MM.1S (cell line): ENCODE results near the gene PPP4R1.

Source experiments
- DNase-seq: peaks from one replicate; pipeline ENCODE4 v3.0.0-alpha.2; 2015
- H2AFZ ChIP-seq: fragments of 300-600 bp; sonication (generic); 2 replicates; pipeline ENCODE4 v1.6.0; 2016; ENCODE audit warnings: antibody characterized with exemption, low read length
- H3F3A ChIP-seq: fragments of 300-600 bp; sonication (generic); 2 replicates; pipeline ENCODE4 v1.6.1; 2016; ENCODE audit warnings: mild to moderate bottlenecking, antibody characterized with exemption, low read length, moderate library complexity, mixed read lengths; ENCODE audit not compliant: insufficient read depth
- H3K27ac ChIP-seq: fragments of 300-600 bp; sonication (generic); 2 replicates; pipeline ENCODE4 v1.5.1; 2016; ENCODE audit warnings: mild to moderate bottlenecking, low read length
- H3K27me3 ChIP-seq: fragments of 300-600 bp; sonication (generic); replicated peaks from 2 replicates; pipeline ENCODE4 v1.6.0; 2016; ENCODE audit warnings: low read length; ENCODE audit not compliant: insufficient read depth
- H3K36me3 ChIP-seq: fragments of 300-600 bp; sonication (generic); replicated peaks from 2 replicates; pipeline ENCODE4 v1.6.1; 2016; ENCODE audit warnings: mild to moderate bottlenecking, low read length, mixed read lengths; ENCODE audit not compliant: insufficient read depth
- H3K4me1 ChIP-seq: fragments of 300-600 bp; sonication (generic); 2 replicates; pipeline ENCODE4 v1.6.1; 2016; ENCODE audit warnings: low read length, mixed read lengths
- H3K4me2 ChIP-seq: fragments of 300-600 bp; sonication (generic); 2 replicates; pipeline ENCODE4 v1.6.0; 2016; ENCODE audit warnings: low read depth, low read length
- H3K4me3 ChIP-seq: fragments of 300-600 bp; sonication (generic); 2 replicates; pipeline ENCODE4 v1.5.1; 2016; ENCODE audit warnings: low read length, mixed read lengths
- H3K79me2 ChIP-seq: fragments of 300-600 bp; sonication (generic); 2 replicates; pipeline ENCODE4 v1.6.1; 2016; ENCODE audit warnings: mixed run types, low read length, mixed read lengths
- H3K9ac ChIP-seq: fragments of 300-600 bp; sonication (generic); 2 replicates; pipeline ENCODE4 v1.6.1; 2016; ENCODE audit warnings: low read length, mixed read lengths
- H3K9me2 ChIP-seq: fragments of 300-600 bp; sonication (generic); replicated peaks from 2 replicates; pipeline ENCODE4 v1.6.1; 2016; ENCODE audit warnings: mild to moderate bottlenecking, low read length, mixed read lengths; ENCODE audit not compliant: insufficient read depth
- H3K9me3 ChIP-seq: fragments of 300-600 bp; sonication (generic); replicated peaks from 2 replicates; pipeline ENCODE4 v1.6.1; 2016; ENCODE audit warnings: mild to moderate bottlenecking, low read length, mixed read lengths; ENCODE audit not compliant: insufficient read depth
- H4K20me1 ChIP-seq: fragments of 300-600 bp; sonication (generic); 2 replicates; pipeline ENCODE4 v1.6.1; 2016; ENCODE audit warnings: mild to moderate bottlenecking, low read length, moderate library complexity, mixed read lengths; ENCODE audit not compliant: insufficient read depth
- CTCF ChIP-seq: fragments of 300-600 bp; sonication (generic); IDR thresholded peaks from 2 replicates; pipeline ENCODE4 v1.5.1; 2016; ENCODE audit warnings: antibody characterized with exemption, low read length, mixed read lengths
- EZH2 ChIP-seq: fragments of 300-600 bp; sonication (generic); optimal IDR thresholded peaks from 2 replicates; pipeline ENCODE3; 2017; ENCODE audit warnings: low read depth, mild to moderate bottlenecking, antibody characterized with exemption, low read length, mixed read lengths
- EZH2phosphoT487 ChIP-seq: fragments of 300-600 bp; sonication (generic); IDR thresholded peaks from 2 replicates; pipeline ENCODE4 v1.6.1; 2018; ENCODE audit warnings: antibody characterized with exemption, low read length

The PPP4R1 gene

GRCh38 chr18:9638886-9639285 is 24.5 kb upstream of the PPP4R1 start:
- H3K9me2 ChIP-seq = no peaks in the 10 kb centered on the region
- H3K9me3 ChIP-seq = no peaks in the 10 kb centered on the region
- no peaks in the 10 kb centered on the region for H3K36me3 ChIP-seq
- H3K9ac ChIP-seq = no peak overlapping the region
- TF ChIP-seq CTCF = no peak
- no peak for TF ChIP-seq EZH2
- TF ChIP-seq EZH2phosphoT487 = no peak
- no peak overlapping the region for H3K4me3 ChIP-seq
- no peaks in the 10 kb centered on the region for H3F3A ChIP-seq
- H3K4me1 ChIP-seq = no peaks in the 10 kb centered on the region
- H2AFZ ChIP-seq = no peak overlapping the region
- no peak overlapping the region for H3K4me2 ChIP-seq
- no peak overlapping the region for H3K27ac ChIP-seq
- H3K27me3 ChIP-seq = no peaks in the 10 kb centered on the region
- no peaks in the 10 kb centered on the region for H4K20me1 ChIP-seq
- H3K79me2 ChIP-seq = no peaks in the 10 kb centered on the region
- no peak for DNase-seq

GRCh38 chr18:9637036-9637767 is 22.8 kb upstream of the PPP4R1 start:
- no peak for DNase-seq
- no peak overlapping the region for H2AFZ ChIP-seq
- no peaks in the 10 kb centered on the region for H3K36me3 ChIP-seq
- no peaks in the 10 kb centered on the region for H3K27me3 ChIP-seq
- H3K9me2 ChIP-seq = no peaks in the 10 kb centered on the region
- H3K9ac ChIP-seq = no peak overlapping the region
- H4K20me1 ChIP-seq = no peaks in the 10 kb centered on the region
- no peak overlapping the region for H3K27ac ChIP-seq
- no peaks in the 10 kb centered on the region for H3K9me3 ChIP-seq
- H3K4me1 ChIP-seq = no peaks in the 10 kb centered on the region
- no peak for TF ChIP-seq CTCF
- TF ChIP-seq EZH2phosphoT487 = no peak
- no peak for TF ChIP-seq EZH2
- H3K4me2 ChIP-seq = no peak overlapping the region
- no peak overlapping the region for H3K4me3 ChIP-seq
- no peaks in the 10 kb centered on the region for H3K79me2 ChIP-seq
- H3F3A ChIP-seq = no peaks in the 10 kb centered on the region

GRCh38 chr18:9634856-9635255 is 20.5 kb upstream of the PPP4R1 start:
- no peak overlapping the region for H3K27ac ChIP-seq
- H3K27me3 ChIP-seq = no peaks in the 10 kb centered on the region
- no peak for DNase-seq
- H4K20me1 ChIP-seq = no peaks in the 10 kb centered on the region
- H2AFZ ChIP-seq = no peak overlapping the region
- no peak overlapping the region for H3K4me3 ChIP-seq
- no peaks in the 10 kb centered on the region for H3K79me2 ChIP-seq
- H3K4me1 ChIP-seq = no peaks in the 10 kb centered on the region
- H3K9me2 ChIP-seq = no peaks in the 10 kb centered on the region
- H3K36me3 ChIP-seq = no peaks in the 10 kb centered on the region
- H3F3A ChIP-seq = no peaks in the 10 kb centered on the region
- H3K9me3 ChIP-seq = no peaks in the 10 kb centered on the region
- no peak for TF ChIP-seq EZH2phosphoT487
- TF ChIP-seq EZH2 = no peak
- no peak for TF ChIP-seq CTCF
- no peak overlapping the region for H3K9ac ChIP-seq
- no peak overlapping the region for H3K4me2 ChIP-seq
